ENCODE measurements around the gene SH3GL2.
"Not testable (repeated sequence)": the region's sequence is repeated elsewhere in the genome, so short reads cannot be mapped to it uniquely, and the experiment has no call there.

Gene SH3GL2

GRCh38 chr9:17760250-17760649 lies 181.4 kb downstream of the SH3GL2 start:
- DNase-seq = no peak

GRCh38 chr9:17761984-17762676 lies 183.3 kb downstream of the SH3GL2 start:
- no peak for DNase-seq

GRCh38 chr9:17764306-17764705 lies 185.4 kb downstream of the SH3GL2 start:
- no peak for DNase-seq

GRCh38 chr9:17765131-17765530 lies 186.3 kb downstream of the SH3GL2 start:
- DNase-seq = not testable (repeated sequence)

DNA sequence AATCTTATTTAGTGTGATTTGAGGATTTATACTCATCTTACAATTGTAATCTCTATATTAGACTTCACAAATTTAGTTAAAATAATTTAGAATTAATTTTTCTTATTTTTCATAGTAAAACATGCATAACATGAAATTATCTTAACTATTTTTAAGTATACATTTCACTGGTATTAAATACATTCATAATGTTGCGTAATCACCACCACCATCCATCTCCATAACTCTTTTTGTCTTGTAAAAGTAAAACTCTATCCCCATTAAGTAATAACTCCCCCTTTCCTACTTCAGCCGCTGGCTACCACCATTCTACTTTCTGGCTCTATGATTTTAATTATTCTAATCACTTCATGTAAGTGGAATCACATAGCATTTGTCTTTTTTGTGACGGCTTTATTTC lies 193.4 kb downstream of the SH3GL2 start:
- DNase-seq = no peak

GRCh38 chr9:17775656-17776055 lies 196.8 kb downstream of the SH3GL2 start:
- no peak for DNase-seq

DNA sequence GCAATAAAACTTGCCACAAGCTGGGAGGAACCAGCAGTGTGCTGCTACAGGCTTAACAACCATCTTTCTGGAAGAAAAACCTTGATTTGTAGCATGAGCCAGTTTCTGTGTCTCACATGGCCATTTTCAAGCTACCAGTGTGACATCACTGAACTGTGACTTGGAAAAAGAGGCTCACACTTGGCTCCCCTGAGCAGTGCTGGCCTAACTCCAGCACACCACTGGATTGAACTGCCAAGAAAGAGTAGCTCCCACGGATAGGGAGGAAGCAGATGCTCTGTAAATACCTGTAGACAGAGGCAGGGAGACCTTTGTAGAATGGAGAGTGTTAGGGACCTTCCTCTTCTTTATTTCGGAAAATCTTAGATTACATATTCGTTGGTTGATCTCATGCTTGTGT lies 197.9 kb downstream of the SH3GL2 start:
- no peak for DNase-seq

DNA sequence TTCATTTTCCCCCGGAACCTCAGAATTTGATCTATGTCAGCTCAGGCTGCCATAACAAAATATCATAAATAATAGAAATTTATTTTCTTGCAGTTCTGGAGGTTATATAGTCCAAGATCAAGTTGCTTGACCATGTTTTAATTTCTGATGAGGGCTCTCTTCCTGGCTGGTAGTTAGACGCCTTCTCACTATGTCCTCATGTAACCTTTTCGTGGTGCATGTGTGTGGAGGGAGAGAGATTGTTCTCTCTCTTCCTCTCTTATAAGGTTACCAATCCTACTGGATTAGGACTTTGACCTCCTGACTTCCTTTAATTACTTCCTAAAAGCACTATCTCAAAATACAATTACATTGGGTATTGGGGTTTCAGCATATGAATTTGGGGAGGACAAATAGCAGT lies 198.6 kb downstream of the SH3GL2 start:
- no peak for DNase-seq

DNA sequence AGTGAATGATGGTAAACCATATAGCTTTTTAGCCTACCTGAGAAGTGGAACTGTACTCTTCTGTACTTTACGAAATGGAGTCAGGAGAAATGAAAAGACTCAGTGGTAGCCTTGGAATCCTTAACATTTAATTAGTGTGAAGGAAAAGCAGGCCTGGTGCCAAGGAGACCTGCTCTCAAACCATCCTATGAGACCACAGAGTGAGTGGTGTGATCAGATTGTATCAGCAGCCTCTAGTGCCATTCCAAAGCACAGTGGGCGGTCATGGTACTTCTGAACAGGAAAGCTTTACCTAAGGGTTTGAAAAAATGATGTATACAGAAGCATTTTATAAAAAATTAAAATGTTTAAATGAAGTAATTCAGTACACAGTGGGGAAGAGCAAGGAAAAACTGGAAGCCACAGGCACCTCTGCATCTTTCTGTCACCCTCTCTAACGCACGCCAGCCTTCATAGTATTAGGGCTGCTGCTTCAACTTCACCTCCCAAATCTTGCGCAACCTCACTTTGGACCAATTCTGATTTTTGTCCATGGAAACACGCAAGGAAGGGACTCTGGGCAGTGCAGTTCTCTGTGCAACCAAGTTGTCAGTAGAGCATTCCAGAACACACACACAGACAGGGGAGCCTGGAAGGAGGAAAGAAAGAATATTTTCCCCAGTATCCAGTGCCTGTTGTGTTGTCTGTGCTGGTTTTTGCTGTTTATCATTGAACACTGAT lies 203.7 kb downstream of the SH3GL2 start:
- no peak for DNase-seq

DNA sequence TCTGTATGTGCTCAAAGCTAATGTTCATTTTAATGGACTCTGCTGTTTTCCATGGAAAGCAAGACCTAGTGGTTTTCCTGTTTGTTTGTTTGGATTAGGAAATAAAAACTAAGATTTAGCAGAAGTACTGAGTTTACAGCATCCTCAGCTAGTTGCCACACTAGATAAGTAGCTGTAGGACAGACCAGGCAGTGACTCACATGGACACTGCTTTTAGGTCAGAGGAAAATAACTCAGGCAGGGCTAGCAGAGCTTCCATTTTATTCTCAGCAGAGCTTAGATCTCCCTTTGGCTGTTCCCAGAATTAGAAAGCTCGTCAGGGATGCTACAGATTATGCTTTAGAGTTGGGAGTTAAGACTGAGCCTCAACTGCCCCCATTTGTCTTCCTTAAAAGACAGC lies 204.4 kb downstream of the SH3GL2 start:
- no peak for DNase-seq

DNA sequence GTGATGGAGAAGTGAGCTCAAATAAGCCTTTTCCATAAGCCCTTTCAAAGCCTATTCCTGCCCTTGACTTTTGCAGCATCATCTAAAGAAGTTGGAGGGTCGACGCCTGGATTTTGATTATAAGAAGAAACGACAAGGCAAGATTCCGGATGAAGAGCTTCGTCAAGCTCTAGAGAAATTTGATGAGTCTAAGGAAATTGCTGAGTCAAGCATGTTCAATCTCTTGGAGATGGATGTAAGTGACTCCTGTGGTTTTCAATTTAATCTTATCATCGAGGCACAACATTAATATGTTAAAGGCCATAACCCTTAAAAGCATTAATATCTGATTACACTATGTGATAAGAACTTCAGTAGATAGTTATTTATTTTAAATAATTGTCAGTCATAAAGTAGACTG lies 210.4 kb downstream of the SH3GL2 start:
- no peak for DNase-seq

DNA sequence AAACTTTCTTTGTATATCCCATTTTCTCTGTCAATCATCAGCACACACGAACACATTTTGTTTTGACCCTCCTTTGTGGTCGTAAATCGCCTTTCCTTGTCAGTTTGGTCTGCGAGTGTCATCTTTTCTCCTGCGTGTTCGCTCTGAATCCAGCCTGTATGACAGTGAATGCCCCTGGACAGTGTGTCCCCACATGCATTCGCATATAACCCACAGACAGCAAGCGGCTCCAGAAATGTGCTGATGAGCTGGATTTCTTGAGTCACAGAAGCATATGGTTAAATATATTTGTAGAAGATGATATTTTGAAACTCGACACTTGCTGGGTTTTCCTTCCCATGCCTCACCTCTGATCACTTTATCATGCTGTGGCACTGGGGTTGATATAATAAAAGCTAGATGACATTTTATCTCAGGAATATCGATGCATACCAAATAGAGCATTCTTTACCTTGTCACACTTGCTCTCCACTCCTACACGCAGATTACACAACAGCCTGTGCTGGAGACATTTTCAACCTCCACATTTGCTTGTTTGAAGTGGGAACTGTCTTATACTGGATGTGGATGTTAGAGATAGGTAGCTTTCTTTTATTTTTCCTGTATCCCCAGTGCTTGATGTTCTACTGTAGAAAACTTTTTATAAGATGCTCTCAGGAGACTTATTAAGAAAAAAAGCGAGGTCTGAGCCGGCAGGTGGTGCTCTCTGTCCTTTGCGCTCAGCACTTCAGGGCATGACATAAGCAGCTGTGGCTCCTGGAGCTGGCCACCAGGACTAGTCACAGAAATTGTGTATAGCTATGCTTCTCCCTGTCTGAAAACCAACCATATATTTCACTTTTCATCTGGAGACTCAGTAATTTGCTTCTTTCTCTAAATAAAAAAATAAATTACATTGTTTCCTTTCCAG lies 215.1 kb downstream of the SH3GL2 start:
- no peak for DNase-seq

DNA sequence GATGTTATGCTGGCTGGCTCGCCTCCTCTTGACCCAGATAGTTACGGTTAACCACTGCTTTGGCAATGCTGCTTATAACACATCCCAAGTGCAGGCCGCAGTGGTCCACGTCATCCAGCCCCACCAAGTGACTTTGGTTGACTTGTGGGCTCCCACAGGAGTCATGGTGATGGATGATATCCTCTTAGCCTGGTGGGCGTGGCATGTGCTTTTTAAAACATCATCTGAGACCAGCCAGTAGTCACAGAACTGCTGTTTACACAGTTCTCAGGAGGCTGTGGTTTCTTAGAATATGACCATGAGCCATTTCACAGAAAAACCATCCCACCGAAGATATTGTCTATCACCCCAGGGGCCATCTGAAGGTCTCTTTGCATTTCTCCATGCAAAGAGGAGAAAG lies 216.9 kb downstream of the SH3GL2 start:
- no peak for DNase-seq

DNA sequence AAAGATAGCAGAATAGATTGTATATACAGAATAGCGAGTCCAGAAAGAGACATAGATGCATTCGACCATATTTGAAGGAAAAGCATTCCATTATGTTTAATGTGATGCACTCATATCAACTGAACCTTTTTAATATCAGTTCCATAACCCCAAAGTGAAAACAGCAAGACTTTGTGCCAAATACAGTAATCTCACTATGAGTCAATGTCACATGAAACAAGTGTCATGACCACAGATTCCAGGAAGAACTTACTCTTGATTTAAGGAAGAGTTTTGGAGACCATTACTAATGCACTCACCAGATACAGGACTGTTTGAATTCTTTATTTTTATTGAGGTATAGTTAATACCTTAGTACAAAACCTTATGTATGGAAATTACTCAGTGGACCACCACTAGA lies 220.5 kb downstream of the SH3GL2 start:
- peak; percentile 66 to 70 for DNase-seq

DNA sequence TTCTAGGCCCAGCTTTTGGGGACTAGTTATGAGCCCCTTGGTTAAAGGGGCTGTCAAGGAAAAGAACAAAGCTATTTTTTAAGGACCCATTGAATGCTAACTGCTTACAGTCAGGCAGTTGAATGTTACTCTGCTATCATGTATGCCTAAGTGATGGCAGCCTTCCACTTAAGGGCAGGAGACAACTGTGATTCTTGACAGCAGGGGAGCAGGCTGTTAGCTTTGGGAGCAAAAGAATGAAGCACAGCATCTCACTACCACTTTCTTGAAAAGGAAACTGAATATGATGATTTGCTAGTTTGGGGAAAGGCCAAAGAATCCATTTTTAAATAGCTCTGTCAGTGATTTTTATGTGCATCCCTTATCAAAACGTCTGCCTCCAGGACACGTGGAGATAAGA lies 221.6 kb downstream of the SH3GL2 start:
- no peak for DNase-seq

DNA sequence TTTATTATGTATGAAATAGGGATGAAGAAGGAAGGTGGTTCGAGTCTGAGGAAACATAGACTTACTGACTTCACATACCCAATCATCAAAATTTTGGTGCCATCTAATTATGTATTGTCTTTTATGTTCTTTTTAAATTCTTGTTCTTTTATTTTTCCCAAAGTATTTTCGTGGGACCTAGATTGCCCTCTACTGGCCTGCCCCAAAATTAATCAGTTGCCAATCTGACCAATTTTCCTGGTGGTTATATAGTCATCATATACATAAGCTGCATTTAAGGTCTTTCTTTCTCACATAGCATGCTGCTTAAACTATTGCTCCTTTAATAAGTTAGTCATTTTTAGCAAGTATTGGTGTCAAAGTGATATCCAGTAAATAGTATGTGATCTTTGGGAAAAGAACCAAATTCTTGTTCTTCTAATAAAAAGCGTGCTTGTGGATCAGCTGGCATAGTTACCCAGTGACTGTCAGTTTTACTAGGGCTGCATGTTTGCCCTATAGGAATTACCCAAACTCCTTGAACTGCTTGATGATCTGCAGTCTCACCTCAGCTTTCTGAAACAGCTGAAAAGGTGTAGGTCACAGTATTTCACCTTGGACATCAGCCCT lies 223.5 kb downstream of the SH3GL2 start:
- DNase-seq = peak; percentile 14 to 25

- DNase-seq = no peak
Observed at GRCh38 chr9:17807613-17808282, 228.9 kb downstream of the SH3GL2 start.

- DNase-seq = no peak
Observed at GRCh38 chr9:17810317-17810716, 231.5 kb downstream of the SH3GL2 start.

- peak; percentile 49 to 63 for DNase-seq
Observed at GRCh38 chr9:17810728-17811571, 232.1 kb downstream of the SH3GL2 start.

DNA sequence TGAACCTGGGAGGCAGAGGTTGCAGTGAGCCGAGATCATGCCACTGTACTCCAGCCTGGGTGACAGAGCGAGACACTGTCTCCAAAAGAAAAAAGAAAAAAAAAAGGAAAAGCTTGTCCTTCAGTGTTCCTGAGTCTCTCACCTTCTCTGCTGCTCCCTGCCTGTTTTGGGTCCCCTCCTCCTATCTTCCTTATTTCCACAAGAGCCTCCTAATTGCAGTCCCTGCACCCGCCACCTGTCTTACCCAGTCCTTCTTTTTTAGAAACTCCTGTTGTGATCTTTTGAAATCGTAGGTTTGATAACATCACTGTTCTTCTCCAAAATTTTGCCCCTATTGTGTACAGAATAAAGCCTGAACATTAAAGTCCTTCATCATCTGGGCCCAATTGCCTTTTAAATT lies 234.9 kb downstream of the SH3GL2 start:
- DNase-seq = no peak

- DNase-seq = no peak
Observed at GRCh38 chr9:17816431-17817027, 237.7 kb downstream of the SH3GL2 start.

All from inflammatory macrophage (primary cell).